Measurements from ENCODE around the gene WDR18. TPM values are rescaled to one million over a fixed set of nuclear protein-coding genes. Genes with fewer than 3 reads are reported as not detected.

Gene WDR18
- total RNA-seq, 6 donors from 2014 or later: 29.2 to 122 (median 38.6) TPM

GRCh38 chr19:972281-972680, 11.9 kb upstream of the WDR18 start:
- H3K4me1 ChIP-seq: no peaks in the 10 kb centered on the region
- WGBS, 2 donors: 95 to 97% methylated on average over 6 of the region's 6 CpGs
- DNase-seq: no peak
- no peak for ATAC-seq (ENCODE audit: low FRiP score in 2 of 2)
- H3K4me3 ChIP-seq: no peak overlapping the region
- TF ChIP-seq POLR2AphosphoS5 (IDR thresholded peaks at IDR 0.05) (no peak), POLR2A (IDR thresholded peaks at IDR 0.05) (no peak), EP300 (IDR thresholded peaks at IDR 0.05) (no peak), CTCF (IDR thresholded peaks at IDR 0.05) (no peak)
- H3K9me3 ChIP-seq: peaks cover 4 to 8% (median 6%) of the 10 kb centered on the region in 4 donors
- H3K27me3 ChIP-seq: no peaks in the 10 kb centered on the region
- H3K27ac ChIP-seq: no peak overlapping the region
- H3K36me3 ChIP-seq: peaks cover 22 to 45% (median 38%) of the 10 kb centered on the region in 4 donors

- H3K4me1 ChIP-seq: no peaks in the 10 kb centered on the region
- no peak overlapping the region for H3K27ac ChIP-seq
- WGBS, 2 donors: 87 to 91% methylated on average over 21 to 29 of the region's 29 CpGs
- peaks cover 15 to 33% (median 29%) of the 10 kb centered on the region in 4 donors for H3K36me3 ChIP-seq
- TF ChIP-seq POLR2AphosphoS5 (IDR thresholded peaks at IDR 0.05) (no peak), EP300 (IDR thresholded peaks at IDR 0.05) (no peak), CTCF (IDR thresholded peaks at IDR 0.05) (no peak), POLR2A (IDR thresholded peaks at IDR 0.05) (no peak)
- peaks cover 4 to 8% (median 6%) of the 10 kb centered on the region in 4 donors for H3K9me3 ChIP-seq
- DNase-seq (no peak), ATAC-seq (ENCODE audit: low FRiP score in 2 of 2) (no peak)
- no peak overlapping the region for H3K4me3 ChIP-seq
- no peaks in the 10 kb centered on the region for H3K27me3 ChIP-seq
These were observed 10.2 kb upstream of the WDR18 start for GRCh38 chr19:973726-974563.

- H3K27ac ChIP-seq: no peak overlapping the region
- H3K36me3 ChIP-seq: peaks cover 11 to 27% (median 23%) of the 10 kb centered on the region in 4 donors
- peaks cover 4 to 8% (median 6%) of the 10 kb centered on the region in 4 donors for H3K9me3 ChIP-seq
- no peak overlapping the region for H3K4me3 ChIP-seq
- DNase-seq (no peak), ATAC-seq (ENCODE audit: low FRiP score in 2 of 2) (no peak)
- TF ChIP-seq EP300 (IDR thresholded peaks at IDR 0.05) (no peak), CTCF (IDR thresholded peaks at IDR 0.05) (no peak), POLR2AphosphoS5 (IDR thresholded peaks at IDR 0.05) (no peak), POLR2A (IDR thresholded peaks at IDR 0.05) (no peak)
- 88 to 91% methylated on average over 15 to 17 of the region's 37 CpGs for WGBS, 2 donors
- H3K27me3 ChIP-seq: no peaks in the 10 kb centered on the region
- H3K4me1 ChIP-seq: no peaks in the 10 kb centered on the region
These were observed 9.4 kb upstream of the WDR18 start for GRCh38 chr19:974564-975257.

- TF ChIP-seq CTCF (IDR thresholded peaks at IDR 0.05) (no peak), POLR2A (IDR thresholded peaks at IDR 0.05) (no peak), EP300 (IDR thresholded peaks at IDR 0.05) (no peak), POLR2AphosphoS5 (IDR thresholded peaks at IDR 0.05) (no peak)
- DNase-seq (no peak), ATAC-seq (ENCODE audit: low FRiP score in 2 of 2) (no peak)
- Histone ChIP-seq H3K27me3 (no peaks in the 10 kb centered on the region), H3K9me3 (no peaks in the 10 kb centered on the region), H3K36me3 (peaks cover 4 to 10% (median 7%) of the 10 kb centered on the region in 4 donors), H3K4me3 (no peak overlapping the region), H3K27ac (no peak overlapping the region), H3K4me1 (peaks cover 0 to 10% (median 5%) of the 10 kb centered on the region in 4 donors)
- WGBS, 2 donors: 87 to 92% methylated on average over 9 to 10 of the region's 10 CpGs
These were observed 7.7 kb upstream of the WDR18 start for GRCh38 chr19:976476-976875.

Data from upper lobe of left lung (tissue), 6 donors.